Measurements from ENCODE around the gene PTPRJ. TPM values are rescaled to one million over a fixed set of nuclear protein-coding genes. Genes with fewer than 3 reads are reported as not detected.

PTPRJ gene
- total and polyA plus RNA-seq, 2 of the 4 experiments (the other 2 are of a cell fraction): 5.6 to 14.9 TPM

DNA sequence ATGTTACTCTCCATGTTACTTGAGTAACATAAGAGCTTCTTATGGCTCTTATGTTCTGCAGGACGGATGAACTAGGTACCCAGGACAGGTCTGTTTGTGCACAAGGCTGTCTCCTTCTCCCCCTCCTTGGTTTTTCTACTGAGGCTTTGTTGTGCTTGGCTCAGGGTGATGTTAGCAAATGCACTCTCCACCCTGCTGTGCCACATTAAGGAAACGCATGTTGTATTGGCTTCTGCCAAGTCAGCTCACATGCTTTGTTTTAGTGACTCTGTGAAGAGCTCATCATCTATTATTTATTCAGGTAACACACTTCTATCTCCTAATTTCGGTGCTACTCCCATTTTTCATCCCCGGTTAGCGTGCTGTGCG lies 108.3 kb downstream of the PTPRJ start:
- in situ Hi-C loops (cut with MboI; ENCODE audit: low sequenced_read_pairs): no loop called here
- TF ChIP-seq RAD21 (IDR thresholded peaks at IDR 0.05; ENCODE audit: low read length) (no peak), MAZ (IDR thresholded peaks at IDR 0.05; ENCODE audit: borderline replicate concordance, low read depth, low read length) (no peak), MAFK (IDR thresholded peaks at IDR 0.05; ENCODE audit: low read depth, low read length) (no peak), RCOR1 (IDR thresholded peaks at IDR 0.05; ENCODE audit: insufficient replicate concordance, low read length) (no peak)
- TF ChIP-seq, protein P1, sequence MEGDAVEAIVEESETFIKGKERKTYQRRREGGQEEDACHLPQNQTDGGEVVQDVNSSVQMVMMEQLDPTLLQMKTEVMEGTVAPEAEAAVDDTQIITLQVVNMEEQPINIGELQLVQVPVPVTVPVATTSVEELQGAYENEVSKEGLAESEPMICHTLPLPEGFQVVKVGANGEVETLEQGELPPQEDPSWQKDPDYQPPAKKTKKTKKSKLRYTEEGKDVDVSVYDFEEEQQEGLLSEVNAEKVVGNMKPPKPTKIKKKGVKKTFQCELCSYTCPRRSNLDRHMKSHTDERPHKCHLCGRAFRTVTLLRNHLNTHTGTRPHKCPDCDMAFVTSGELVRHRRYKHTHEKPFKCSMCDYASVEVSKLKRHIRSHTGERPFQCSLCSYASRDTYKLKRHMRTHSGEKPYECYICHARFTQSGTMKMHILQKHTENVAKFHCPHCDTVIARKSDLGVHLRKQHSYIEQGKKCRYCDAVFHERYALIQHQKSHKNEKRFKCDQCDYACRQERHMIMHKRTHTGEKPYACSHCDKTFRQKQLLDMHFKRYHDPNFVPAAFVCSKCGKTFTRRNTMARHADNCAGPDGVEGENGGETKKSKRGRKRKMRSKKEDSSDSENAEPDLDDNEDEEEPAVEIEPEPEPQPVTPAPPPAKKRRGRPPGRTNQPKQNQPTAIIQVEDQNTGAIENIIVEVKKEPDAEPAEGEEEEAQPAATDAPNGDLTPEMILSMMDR (conservative IDR thresholded peaks at IDR 0.05; ENCODE audit: low read depth, low read length): no peak
- Histone ChIP-seq H4K91ac (ENCODE audit: insufficient read depth, low read depth, low read length) (no peak overlapping the region), H3K4me3 (ENCODE audit: insufficient read depth, low read depth, low read length) (no peak overlapping the region), H3K4me1 (ENCODE audit: control insufficient read depth, insufficient read depth, low read length) (peaks cover 2% of the 10 kb centered on the region; the same call in 1 of the 2 replicates), H2AFZ (replicated peaks; ENCODE audit: low read length, poor library complexity) (no peak overlapping the region), H2BK20ac (ENCODE audit: low read depth, low read length) (no peak overlapping the region), H3K9me3 (ENCODE audit: control insufficient read depth, insufficient read depth, low read length) (no peaks in the 10 kb centered on the region), H4K20me1 (ENCODE audit: insufficient read depth, low read length) (peaks cover 31% of the 10 kb centered on the region), H3K9me1 (ENCODE audit: insufficient read depth, low read length) (peaks cover 15% of the 10 kb centered on the region), H3K23ac (ENCODE audit: low read depth, low read length) (no peak overlapping the region), H4K5ac (ENCODE audit: low read depth, low read length) (no peak overlapping the region), H3K18ac (ENCODE audit: low read depth, low read length) (no peak overlapping the region), H3K79me1 (ENCODE audit: low read depth in 1 of 2, low read length in 2 of 2) (peaks cover 38 to 62% of the 10 kb centered on the region in 2 experiments), H2AK9ac (replicated peaks; ENCODE audit: low read depth, low read length, poor library complexity) (no peak overlapping the region), H3K14ac (replicated peaks; ENCODE audit: low read depth, low read length) (no peak overlapping the region), H2BK120ac (ENCODE audit: low read depth, low read length) (no peak overlapping the region), H4K8ac (ENCODE audit: low read depth in 2 of 2, low read length in 2 of 2) (no peak overlapping the region), H3K4me2 (ENCODE audit: low read depth, low read length) (no peak overlapping the region), H2AK5ac (ENCODE audit: low read depth, low read length) (no peak overlapping the region), H3K27me3 (ENCODE audit: control insufficient read depth, insufficient read depth, low read length) (no peaks in the 10 kb centered on the region), H2BK15ac (ENCODE audit: low read depth, low read length) (no peak overlapping the region), H3K9ac (ENCODE audit: low read depth, low read length) (no peak overlapping the region), H3K4ac (ENCODE audit: low read depth, low read length) (no peak overlapping the region), H3K36me3 (ENCODE audit: control insufficient read depth, insufficient read depth, low read length) (no peaks in the 10 kb centered on the region), H3K27ac (ENCODE audit: insufficient read depth, low read length) (no peak overlapping the region), H3K56ac (ENCODE audit: extremely low read depth, insufficient read depth, low read length) (no peak overlapping the region), H2BK5ac (ENCODE audit: low read depth, low read length, poor library complexity, severe bottlenecking) (no peak overlapping the region)
- BruUV-seq (replicated peaks): no TSS peak
- DNase-seq: no peak
- no peak for ATAC-seq (ENCODE audit: low read depth)
- ChIA-PET CTCF (interaction anchor here (1.0 kb wide), 1 partner anchor 11 kb away, joined by 7 read pairs; no protein-coding TSS in a partner anchor), POLR2A (ENCODE audit: unreplicated experiment) (no interaction called here)
- dilution Hi-C loops (cut with HindIII; ENCODE audit: low sequenced_read_pairs, unreplicated experiment): no loop called here
- intact Hi-C loops (cut with micrococcal nuclease): no loop called here
- WGBS, 2 experiments (ENCODE audit: extremely low coverage in 2 of 2, insufficient read length in 1 of 2): no CpG with 5 or more reads among the region's 6 CpGs
